ENCODE data around the gene ALDH4A1. TPM values are rescaled to one million over a fixed set of nuclear protein-coding genes. Genes with fewer than 3 reads are reported as not detected.
A peak's percentile ranks its signal among the peaks of the same experiment; 100 is the strongest.

The ALDH4A1 gene
- total and polyA plus RNA-seq, 10 of the 15 experiments (the other 5 are each of a cell fraction or from before 2014, with no cell fraction given): 0.06 to 25.5 (median 13.0) TPM

DNA sequence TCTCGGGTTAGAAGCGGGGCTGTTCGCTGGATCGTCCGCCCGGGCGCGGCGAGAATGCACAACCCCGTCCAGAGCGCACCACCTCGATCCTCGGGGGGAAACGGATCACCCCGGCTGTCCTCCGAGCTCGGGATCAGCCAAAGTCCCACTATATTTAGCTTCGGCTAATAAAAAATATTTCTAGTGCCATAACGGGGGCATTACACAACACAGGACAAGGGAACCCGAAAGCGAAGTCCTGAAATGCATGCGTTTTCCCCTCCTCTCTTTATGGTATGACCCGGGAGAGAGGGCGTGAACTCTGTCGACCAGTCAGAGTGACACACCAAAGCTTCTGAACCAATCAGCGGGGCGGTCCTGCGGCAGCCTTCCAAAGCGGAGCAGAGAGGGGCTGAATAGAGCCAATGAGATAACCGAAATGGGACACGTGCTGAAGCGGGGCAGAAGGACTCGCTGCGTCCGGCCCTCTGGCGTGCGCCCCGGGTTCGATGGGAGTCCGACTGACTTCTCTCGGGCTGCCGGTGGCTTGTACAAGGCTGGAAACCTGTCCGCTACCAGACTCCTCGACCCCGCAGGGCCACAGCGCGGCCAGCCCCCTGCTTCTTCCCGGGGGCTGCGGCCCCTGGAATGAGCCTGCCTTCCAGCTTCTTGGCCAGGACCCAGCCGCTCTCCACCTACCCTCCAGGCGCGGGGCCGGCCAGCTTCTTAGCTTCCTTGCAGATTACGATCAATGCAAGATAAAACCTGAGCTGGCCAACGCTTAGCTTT lies at the start of gene ALDH4A1 (continued):
- TF ChIP-seq RELA (IDR thresholded peaks at IDR 0.05; ENCODE audit: borderline replicate concordance, partially characterized antibody): peak; percentile 37
- no peak for TF ChIP-seq RAD21 (IDR thresholded peaks at IDR 0.05; ENCODE audit: insufficient read depth, low read depth, low read length)
- peak; percentile 51; the same call in 1 of the 2 replicates for TF ChIP-seq CHD2 (IDR thresholded peaks at IDR 0.05; ENCODE audit: borderline replicate concordance, low read depth, low read length)
- peak; percentile 50; the same call in 1 of the 2 replicates for TF ChIP-seq SIN3A (IDR thresholded peaks at IDR 0.05; ENCODE audit: low read depth, low read length)
- TF ChIP-seq YY1 (IDR thresholded peaks at IDR 0.05; ENCODE audit: low read depth, low read length): peak; percentile 35; the same call in 1 of the 2 replicates
- TF ChIP-seq BCL11A (IDR thresholded peaks at IDR 0.05; ENCODE audit: low read depth, low read length): no peak
- TF ChIP-seq, protein P1, sequence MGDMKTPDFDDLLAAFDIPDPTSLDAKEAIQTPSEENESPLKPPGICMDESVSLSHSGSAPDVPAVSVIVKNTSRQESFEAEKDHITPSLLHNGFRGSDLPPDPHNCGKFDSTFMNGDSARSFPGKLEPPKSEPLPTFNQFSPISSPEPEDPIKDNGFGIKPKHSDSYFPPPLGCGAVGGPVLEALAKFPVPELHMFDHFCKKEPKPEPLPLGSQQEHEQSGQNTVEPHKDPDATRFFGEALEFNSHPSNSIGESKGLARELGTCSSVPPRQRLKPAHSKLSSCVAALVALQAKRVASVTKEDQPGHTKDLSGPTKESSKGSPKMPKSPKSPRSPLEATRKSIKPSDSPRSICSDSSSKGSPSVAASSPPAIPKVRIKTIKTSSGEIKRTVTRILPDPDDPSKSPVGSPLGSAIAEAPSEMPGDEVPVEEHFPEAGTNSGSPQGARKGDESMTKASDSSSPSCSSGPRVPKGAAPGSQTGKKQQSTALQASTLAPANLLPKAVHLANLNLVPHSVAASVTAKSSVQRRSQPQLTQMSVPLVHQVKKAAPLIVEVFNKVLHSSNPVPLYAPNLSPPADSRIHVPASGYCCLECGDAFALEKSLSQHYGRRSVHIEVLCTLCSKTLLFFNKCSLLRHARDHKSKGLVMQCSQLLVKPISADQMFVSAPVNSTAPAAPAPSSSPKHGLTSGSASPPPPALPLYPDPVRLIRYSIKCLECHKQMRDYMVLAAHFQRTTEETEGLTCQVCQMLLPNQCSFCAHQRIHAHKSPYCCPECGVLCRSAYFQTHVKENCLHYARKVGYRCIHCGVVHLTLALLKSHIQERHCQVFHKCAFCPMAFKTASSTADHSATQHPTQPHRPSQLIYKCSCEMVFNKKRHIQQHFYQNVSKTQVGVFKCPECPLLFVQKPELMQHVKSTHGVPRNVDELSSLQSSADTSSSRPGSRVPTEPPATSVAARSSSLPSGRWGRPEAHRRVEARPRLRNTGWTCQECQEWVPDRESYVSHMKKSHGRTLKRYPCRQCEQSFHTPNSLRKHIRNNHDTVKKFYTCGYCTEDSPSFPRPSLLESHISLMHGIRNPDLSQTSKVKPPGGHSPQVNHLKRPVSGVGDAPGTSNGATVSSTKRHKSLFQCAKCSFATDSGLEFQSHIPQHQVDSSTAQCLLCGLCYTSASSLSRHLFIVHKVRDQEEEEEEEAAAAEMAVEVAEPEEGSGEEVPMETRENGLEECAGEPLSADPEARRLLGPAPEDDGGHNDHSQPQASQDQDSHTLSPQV (IDR thresholded peaks at IDR 0.05): no peak
- TF ChIP-seq RBBP5 (conservative IDR thresholded peaks at IDR 0.05): no peak
- no peak for TF ChIP-seq NFXL1 (IDR thresholded peaks at IDR 0.05; ENCODE audit: borderline replicate concordance)
- TF ChIP-seq KLF5 (IDR thresholded peaks at IDR 0.05; ENCODE audit: partially characterized antibody): peak; percentile 99
- TF ChIP-seq TCF7 (IDR thresholded peaks at IDR 0.05; ENCODE audit: borderline replicate concordance): no peak
- no peak for TF ChIP-seq ETV6 (conservative IDR thresholded peaks at IDR 0.05 in 1 of 2, IDR thresholded peaks at IDR 0.05 in 1 of 2; ENCODE audit: borderline replicate concordance in 1 of 2, low read depth in 1 of 2)
- no peak for TF ChIP-seq JUNB (IDR thresholded peaks at IDR 0.05)
- TF ChIP-seq TCF12 (IDR thresholded peaks at IDR 0.05; ENCODE audit: low read depth, low read length): 0 out of 2 replicates have a peak, but pooled peaks have one; percentile 17
- peak; percentile 28 for TF ChIP-seq CREM (IDR thresholded peaks at IDR 0.05; ENCODE audit: low read depth)
- peak; percentile 32; the same call in 1 of the 2 replicates for TF ChIP-seq MTA2 (IDR thresholded peaks at IDR 0.05; ENCODE audit: low read depth)
- peak; percentile 85 for TF ChIP-seq NBN (IDR thresholded peaks at IDR 0.05)
- TF ChIP-seq NFYA (IDR thresholded peaks at IDR 0.05; ENCODE audit: borderline replicate concordance, low read depth, low read length): peak; percentile 58; the same call in 1 of the 2 replicates
- peak; percentile 100 for TF ChIP-seq ATF7 (IDR thresholded peaks at IDR 0.05; ENCODE audit: low read depth)
- peak; percentile 58 for TF ChIP-seq IRF3 (IDR thresholded peaks at IDR 0.05)
- TF ChIP-seq FOS (IDR thresholded peaks at IDR 0.05; ENCODE audit: borderline replicate concordance, extremely low read depth, insufficient read length): peak; percentile 52
- TF ChIP-seq CEBPZ (IDR thresholded peaks at IDR 0.05; ENCODE audit: low read depth, low read length): no peak
- peak; percentile 59 for TF ChIP-seq POLR2AphosphoS5 (IDR thresholded peaks at IDR 0.05; ENCODE audit: low read length)
